ENCODE measurements around the gene PRR5. TPM values are rescaled to one million over a fixed set of nuclear protein-coding genes. Genes with fewer than 3 reads are reported as not detected.

PRR5 gene
- total and polyA plus RNA-seq, 2 donors (not counting 1 experiment from before 2014, with no cell fraction given), result 18.4 to 36.1 TPM

DNA sequence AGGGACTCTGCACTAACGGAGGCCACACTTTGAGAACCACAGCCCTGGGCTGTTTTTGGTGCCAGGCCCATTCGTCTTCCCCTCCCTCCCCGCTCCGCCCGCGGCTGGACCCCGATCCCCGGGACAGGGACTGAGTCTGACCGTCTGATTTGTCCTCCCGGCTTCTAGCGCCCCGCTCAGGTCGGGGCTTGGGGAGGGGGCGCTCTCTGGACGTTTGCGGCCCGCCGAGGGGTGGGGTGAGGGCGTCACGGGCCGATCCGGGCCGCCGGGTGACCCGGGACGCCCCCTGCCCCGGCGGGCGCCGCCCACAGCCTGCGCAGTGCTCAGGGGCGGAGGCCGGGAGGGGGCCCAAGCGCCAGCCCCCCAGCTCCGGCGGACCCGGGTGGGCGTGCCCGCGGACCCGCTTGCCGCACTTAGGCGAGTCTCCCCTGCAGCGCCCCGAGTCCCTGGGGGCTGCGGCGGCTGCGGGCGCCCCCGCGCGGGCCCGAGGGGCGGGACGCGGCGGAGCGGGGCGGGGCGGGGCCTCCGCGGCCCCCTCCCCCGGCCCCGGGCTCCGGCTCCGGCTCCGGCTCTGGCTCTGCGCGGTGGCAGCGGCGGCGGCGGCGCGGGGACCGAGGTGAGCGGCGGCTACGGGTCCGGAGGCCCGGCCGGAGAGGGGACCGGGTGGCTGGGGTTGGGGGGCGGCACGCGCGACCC is 33.7 kb upstream of the PRR5 start:
- Histone ChIP-seq H3K9me3 (ENCODE audit: control extremely low read depth in 1 of 3, control insufficient read depth in 2 of 3, insufficient read depth in 1 of 3, low read length in 2 of 3) (peaks cover 0 to 11% (median 0%) of the 10 kb centered on the region in 3 donors), H3K27me3 (replicated peaks in 1 of 4; ENCODE audit: control extremely low read depth in 1 of 4, control insufficient read depth in 3 of 4, insufficient read depth in 4 of 4, low read length in 3 of 4) (peaks cover 0 to 34% (median 10%) of the 10 kb centered on the region in 4 experiments), H2AFZ (ENCODE audit: insufficient read depth, low read depth, low read length, poor library complexity, severe bottlenecking) (peak overlapping the region; percentile 78), H3K79me2 (ENCODE audit: control insufficient read depth, insufficient read depth, low read length) (no peaks in the 10 kb centered on the region), H3K4me3 (ENCODE audit: control extremely low read depth in 1 of 5, extremely low read depth in 1 of 5, insufficient read depth in 1 of 5, low read depth in 2 of 5, low read length in 4 of 5) (peak overlapping the region in 4 of 5 experiments; percentile 37 to 54 (median 46)), H3K36me3 (replicated peaks in 1 of 2; ENCODE audit: control extremely low read depth in 1 of 2, control insufficient read depth in 1 of 2, extremely low read depth in 1 of 2, insufficient read depth in 2 of 2, low read length in 1 of 2) (no peaks in the 10 kb centered on the region), H3K4me1 (ENCODE audit: control insufficient read depth in 2 of 2, insufficient read depth in 2 of 2, low read length in 2 of 2) (peaks cover 32 to 38% of the 10 kb centered on the region in 2 donors), H3K4me2 (replicated peaks; ENCODE audit: low read depth, low read length, poor library complexity, severe bottlenecking) (peak overlapping the region; percentile 93), H3K27ac (ENCODE audit: low read length in 2 of 2) (peak overlapping the region; percentile 12 to 24), H4K20me1 (ENCODE audit: control insufficient read depth, insufficient read depth, low read length, poor library complexity, severe bottlenecking) (no peaks in the 10 kb centered on the region), H3K9ac (ENCODE audit: low read length) (peak overlapping the region; percentile 60)
- intact Hi-C loops (cut with micrococcal nuclease), result loop anchor here (1.0 to 5.0 kb wide), 2 partner anchors 17 to 34 kb away; partner anchors contain the start of gene PRR5
- peak; percentile 55 for DNase-seq
- TF ChIP-seq EZH2 (IDR thresholded peaks at IDR 0.05; ENCODE audit: borderline replicate concordance, insufficient read depth, low read depth, low read length, poor library complexity, severe bottlenecking), result no peak
- Mint-ChIP-seq H3K9me3 (ENCODE audit: insufficient read depth) (no peaks in the 10 kb centered on the region), H3K4me1 (peaks cover 33% of the 10 kb centered on the region), H3K27me3 (peaks cover 19% of the 10 kb centered on the region), H3K4me3 (peak overlapping the region; percentile 83), H3K27ac (no peak overlapping the region)
- POLR2A ChIA-PET, result no interaction called here
- CTCF ChIA-PET, result interaction anchor here (2.0 kb wide), 1 partner anchor 16 kb away, joined by 8 read pairs; no protein-coding TSS in a partner anchor
- peak; percentile 72 for ATAC-seq (ENCODE audit: low read depth)
- 2% methylated on average over 86 of the region's 87 CpGs for WGBS (ENCODE audit: insufficient coverage)

DNA sequence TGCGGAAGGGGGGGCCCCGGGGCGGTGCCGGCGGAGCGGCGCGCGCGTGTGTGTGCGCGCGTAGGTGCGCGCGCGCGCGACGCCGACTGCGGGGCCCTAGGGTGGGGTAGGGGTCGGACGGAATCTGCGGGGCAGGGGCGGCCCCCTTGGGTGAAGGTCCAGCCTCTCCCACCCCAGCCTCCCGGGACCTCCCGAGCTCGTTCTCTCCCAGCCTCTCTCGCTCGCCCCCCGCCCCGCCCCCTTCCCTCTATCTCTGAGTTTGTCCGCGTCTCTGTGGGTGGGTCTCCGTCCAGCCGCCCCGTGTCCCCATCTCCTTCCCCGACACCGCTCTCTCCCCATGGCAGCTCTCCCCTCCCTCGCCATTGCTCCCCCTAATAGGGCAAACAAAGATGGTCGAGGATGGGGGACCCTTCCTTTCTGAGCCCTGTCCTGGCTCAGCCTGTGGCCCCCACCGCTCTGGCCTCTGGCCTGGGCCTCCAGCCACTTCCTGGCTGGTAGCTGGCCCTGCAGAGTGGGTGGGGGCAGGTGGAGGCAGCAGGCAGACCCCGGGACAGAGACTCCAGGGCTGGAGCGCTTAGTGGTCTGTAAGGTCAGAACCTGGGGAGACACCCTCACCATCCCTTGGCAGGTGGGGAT is 33.0 kb upstream of the PRR5 start:
- Histone ChIP-seq H3K27me3 (replicated peaks in 1 of 4; ENCODE audit: control extremely low read depth in 1 of 4, control insufficient read depth in 3 of 4, insufficient read depth in 4 of 4, low read length in 3 of 4) (peaks cover 0 to 34% (median 10%) of the 10 kb centered on the region in 4 experiments), H3K4me2 (replicated peaks; ENCODE audit: low read depth, low read length, poor library complexity, severe bottlenecking) (peak overlapping the region; percentile 93), H3K4me3 (ENCODE audit: control extremely low read depth in 1 of 5, extremely low read depth in 1 of 5, insufficient read depth in 1 of 5, low read depth in 2 of 5, low read length in 4 of 5) (peak overlapping the region in 4 of 5 experiments; percentile 39 to 51 (median 46)), H3K36me3 (replicated peaks in 1 of 2; ENCODE audit: control extremely low read depth in 1 of 2, control insufficient read depth in 1 of 2, extremely low read depth in 1 of 2, insufficient read depth in 2 of 2, low read length in 1 of 2) (no peaks in the 10 kb centered on the region), H3K27ac (ENCODE audit: low read length in 2 of 2) (no peak overlapping the region), H3K79me2 (ENCODE audit: control insufficient read depth, insufficient read depth, low read length) (no peaks in the 10 kb centered on the region), H2AFZ (ENCODE audit: insufficient read depth, low read depth, low read length, poor library complexity, severe bottlenecking) (peak overlapping the region; percentile 58), H3K9ac (ENCODE audit: low read length) (peak overlapping the region; percentile 60), H3K4me1 (ENCODE audit: control insufficient read depth in 2 of 2, insufficient read depth in 2 of 2, low read length in 2 of 2) (peaks cover 25 to 31% of the 10 kb centered on the region in 2 donors), H4K20me1 (ENCODE audit: control insufficient read depth, insufficient read depth, low read length, poor library complexity, severe bottlenecking) (no peaks in the 10 kb centered on the region), H3K9me3 (ENCODE audit: control extremely low read depth in 1 of 3, control insufficient read depth in 2 of 3, insufficient read depth in 1 of 3, low read length in 2 of 3) (peaks cover 0 to 11% (median 0%) of the 10 kb centered on the region in 3 donors)
- TF ChIP-seq, protein P1, sequence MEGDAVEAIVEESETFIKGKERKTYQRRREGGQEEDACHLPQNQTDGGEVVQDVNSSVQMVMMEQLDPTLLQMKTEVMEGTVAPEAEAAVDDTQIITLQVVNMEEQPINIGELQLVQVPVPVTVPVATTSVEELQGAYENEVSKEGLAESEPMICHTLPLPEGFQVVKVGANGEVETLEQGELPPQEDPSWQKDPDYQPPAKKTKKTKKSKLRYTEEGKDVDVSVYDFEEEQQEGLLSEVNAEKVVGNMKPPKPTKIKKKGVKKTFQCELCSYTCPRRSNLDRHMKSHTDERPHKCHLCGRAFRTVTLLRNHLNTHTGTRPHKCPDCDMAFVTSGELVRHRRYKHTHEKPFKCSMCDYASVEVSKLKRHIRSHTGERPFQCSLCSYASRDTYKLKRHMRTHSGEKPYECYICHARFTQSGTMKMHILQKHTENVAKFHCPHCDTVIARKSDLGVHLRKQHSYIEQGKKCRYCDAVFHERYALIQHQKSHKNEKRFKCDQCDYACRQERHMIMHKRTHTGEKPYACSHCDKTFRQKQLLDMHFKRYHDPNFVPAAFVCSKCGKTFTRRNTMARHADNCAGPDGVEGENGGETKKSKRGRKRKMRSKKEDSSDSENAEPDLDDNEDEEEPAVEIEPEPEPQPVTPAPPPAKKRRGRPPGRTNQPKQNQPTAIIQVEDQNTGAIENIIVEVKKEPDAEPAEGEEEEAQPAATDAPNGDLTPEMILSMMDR (IDR thresholded peaks at IDR 0.05), result no peak
- TF ChIP-seq EZH2 (IDR thresholded peaks at IDR 0.05; ENCODE audit: borderline replicate concordance, insufficient read depth, low read depth, low read length, poor library complexity, severe bottlenecking), result no peak
- peak overlapping the region; percentile 73 for H3K4me3 Mint-ChIP-seq
- peaks cover 22% of the 10 kb centered on the region for H3K27me3 Mint-ChIP-seq
- intact Hi-C loops (cut with micrococcal nuclease), result loop anchor here (1.0 to 5.0 kb wide), 2 partner anchors 16 to 33 kb away; partner anchors contain the start of gene PRR5
- DNase-seq, result no peak
- peaks cover 29% of the 10 kb centered on the region for H3K4me1 Mint-ChIP-seq
- 3% methylated on average over 38 of the region's 45 CpGs for WGBS (ENCODE audit: insufficient coverage)
- H3K27ac Mint-ChIP-seq, result no peak overlapping the region
- no peak for ATAC-seq (ENCODE audit: low read depth)
- ChIA-PET POLR2A (no interaction called here), CTCF (interaction anchor here (2.0 kb wide), 1 partner anchor 16 kb away, joined by 8 read pairs; no protein-coding TSS in a partner anchor)
- H3K9me3 Mint-ChIP-seq (ENCODE audit: insufficient read depth), result no peaks in the 10 kb centered on the region

All from B cell (primary cell).